ENCODE data around the gene ZCCHC7. TPM values are rescaled to one million over a fixed set of nuclear protein-coding genes. Genes with fewer than 3 reads are reported as not detected.

Gene ZCCHC7
- total and polyA plus RNA-seq, 2 of the 8 experiments (the other 6 are each of a cell fraction or from before 2014, with no cell fraction given): 12.2 to 27.5 TPM

DNA sequence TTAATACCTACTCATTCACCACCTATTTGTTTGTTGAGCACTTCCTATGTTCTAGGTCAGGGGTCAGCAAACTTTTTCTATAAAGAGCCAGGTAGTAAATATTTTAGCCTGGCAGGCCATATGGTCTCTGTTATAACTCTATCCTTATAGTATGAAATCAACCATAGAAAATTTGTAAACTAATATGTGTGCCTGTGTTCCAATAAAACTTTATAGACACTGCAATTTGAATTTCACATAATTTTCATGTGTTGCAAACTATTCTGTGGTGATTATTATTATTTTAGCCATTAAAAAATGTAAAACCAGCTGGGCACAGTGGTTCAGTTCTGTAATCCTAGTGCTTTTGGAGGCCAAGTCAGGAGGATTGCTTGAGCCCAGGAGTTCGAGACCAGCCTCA lies 223.3 kb downstream of the ZCCHC7 start:
- CTCF ChIA-PET (ENCODE audit: partially characterized antibody): no interaction called here
- H3K23me2 ChIP-seq (ENCODE audit: low read depth, low read length): no peaks in the 10 kb centered on the region; the same call in 1 of the 2 replicates
- FAIRE-seq: no peak
- TF ChIP-seq RXRA (IDR thresholded peaks at IDR 0.05; ENCODE audit: insufficient read depth, low read depth, low read length): no peak

More for the DNA sequence above, 223.3 kb downstream of the ZCCHC7 start:
- no peak overlapping the region for H3K27ac ChIP-seq (ENCODE audit: low read depth, low read length)
- 94% methylated on average over 1 of the region's 1 CpG; no CpG with 5 or more reads in 1 of the 2 experiments for WGBS, 2 experiments (ENCODE audit: extremely low coverage in 1 of 2, insufficient coverage in 1 of 2, insufficient read length in 1 of 2, insufficient replicate concordance in 2 of 2, low coverage in 1 of 2, low lambda C conversion rate in 2 of 2, missing lambda C conversion rate in 1 of 2)
- H3K4me1 ChIP-seq (replicated peaks in 1 of 4; ENCODE audit: control insufficient read depth in 3 of 4, insufficient read depth in 4 of 4, low read length in 3 of 4): peaks cover 0 to 15% (median 6%) of the 10 kb centered on the region in 4 experiments; a peak in 4 of 7 replicates
- H3K9ac ChIP-seq (replicated peaks in 1 of 4; ENCODE audit: extremely low read depth in 1 of 4, low read depth in 3 of 4, low read length in 3 of 4): no peak overlapping the region
- no peaks in the 10 kb centered on the region for H3K79me1 ChIP-seq (ENCODE audit: low read depth, low read length)
- H4K5ac ChIP-seq (ENCODE audit: insufficient read length, low read depth, low read length): no peak overlapping the region
- no peak overlapping the region for H3K4me3 ChIP-seq (ENCODE audit: extremely low read depth in 1 of 4, insufficient read depth in 2 of 4, low read depth in 3 of 4, low read length in 4 of 4)
- H2BK12ac ChIP-seq (ENCODE audit: low read depth, low read length): no peak overlapping the region
- no peak overlapping the region for H2BK120ac ChIP-seq (replicated peaks; ENCODE audit: low read depth, low read length)
- no peak overlapping the region for H2BK15ac ChIP-seq (ENCODE audit: low read length)
- H2BK20ac ChIP-seq (ENCODE audit: low read length): no peak overlapping the region
- H2AK5ac ChIP-seq (ENCODE audit: low read depth, low read length): no peak overlapping the region
- H3K4me2 ChIP-seq (ENCODE audit: insufficient read depth in 1 of 2, low read depth in 2 of 2, low read length in 2 of 2): no peak overlapping the region
- POLR2A ChIA-PET (ENCODE audit: partially characterized antibody): no interaction called here
- no peak overlapping the region for H4K91ac ChIP-seq (replicated peaks; ENCODE audit: insufficient read length, low read length)
- peaks cover 1 to 3% of the 10 kb centered on the region in 2 experiments for H4K20me1 ChIP-seq (replicated peaks in 1 of 2; ENCODE audit: control insufficient read depth in 1 of 2, insufficient read depth in 2 of 2, low read length in 2 of 2)
- H2AFZ ChIP-seq (ENCODE audit: low read length): no peak overlapping the region
- no peak overlapping the region for H4K8ac ChIP-seq (ENCODE audit: extremely low read depth, insufficient read depth, low read length)
- no peaks in the 10 kb centered on the region for H3K36me3 ChIP-seq (ENCODE audit: control insufficient read depth in 2 of 4, insufficient read depth in 4 of 4, low read length in 3 of 4)
- no peaks in the 10 kb centered on the region for H3K27me3 ChIP-seq (replicated peaks in 1 of 4; ENCODE audit: control insufficient read depth in 3 of 4, extremely low read depth in 1 of 4, insufficient read depth in 3 of 4, low read length in 3 of 4)
- H3K56ac ChIP-seq (replicated peaks; ENCODE audit: insufficient read length, low read depth, low read length): no peak overlapping the region
- no peak overlapping the region for H3K23ac ChIP-seq (ENCODE audit: insufficient read length)
- H3K14ac ChIP-seq (ENCODE audit: insufficient read length): no peak overlapping the region
- H3K79me2 ChIP-seq (ENCODE audit: control insufficient read depth in 1 of 2, insufficient read depth in 2 of 2, low read length in 2 of 2): no peaks in the 10 kb centered on the region
- H3K9me3 ChIP-seq (ENCODE audit: insufficient read depth in 2 of 2, low read depth in 1 of 2, low read length in 1 of 2): no peaks in the 10 kb centered on the region
- H2BK5ac ChIP-seq (ENCODE audit: low read depth, low read length): no peak overlapping the region
- no peak overlapping the region for H3K18ac ChIP-seq (ENCODE audit: extremely low read depth, low read length)
- H3K4ac ChIP-seq (replicated peaks; ENCODE audit: insufficient read length, low read depth, low read length): no peak overlapping the region
- DNase-seq (ENCODE audit: low read depth in 1 of 2, low spot score in 2 of 2): no peak
